HG03565 (cell line): ENCODE data around the gene OXCT1.
A peak's percentile ranks its signal among the peaks of the same experiment; 100 is the strongest.

Source experiments
- ATAC-seq: cut with Tn5 transposase; IDR thresholded peaks from one replicate; pipeline ENCODE4 v1.9.1; 2021; ENCODE audit warnings: mild to moderate bottlenecking, moderate library complexity; ENCODE audit not compliant: unreplicated experiment

OXCT1 gene

GRCh38 chr5:41869724-41870626, at the start of gene OXCT1:
TSS of gene OXCT1 (minus strand) at chr5:41870425. CDS start at chr5:41870358, 67 bp downstream.
- peak; percentile 95 for ATAC-seq

DNA sequence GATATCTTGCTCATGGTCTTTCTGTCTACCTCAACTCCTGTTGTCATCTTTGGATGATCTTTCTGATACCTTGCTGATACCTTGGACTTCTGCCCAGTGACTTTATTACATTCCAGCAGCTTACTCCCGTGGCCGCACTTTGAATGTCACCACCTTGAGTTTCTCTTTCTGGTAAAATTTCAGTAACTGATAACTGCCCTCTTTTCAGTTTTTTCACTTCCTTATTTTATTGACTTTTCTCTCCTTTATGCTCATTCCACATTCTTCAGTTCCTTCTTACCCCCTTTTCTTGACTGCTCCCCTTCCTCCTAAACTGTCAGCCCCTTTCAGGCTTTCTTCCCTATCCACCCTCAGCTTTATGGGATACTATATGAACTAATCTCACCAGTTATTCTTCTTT, 47.9 kb upstream of the OXCT1 start:
- peak; percentile 34 for ATAC-seq

GRCh38 chr5:41908374-41909079, 38.3 kb upstream of the OXCT1 start:
- ATAC-seq = no peak

GRCh38 chr5:41906151-41906550, 35.9 kb upstream of the OXCT1 start:
- ATAC-seq = no peak

DNA sequence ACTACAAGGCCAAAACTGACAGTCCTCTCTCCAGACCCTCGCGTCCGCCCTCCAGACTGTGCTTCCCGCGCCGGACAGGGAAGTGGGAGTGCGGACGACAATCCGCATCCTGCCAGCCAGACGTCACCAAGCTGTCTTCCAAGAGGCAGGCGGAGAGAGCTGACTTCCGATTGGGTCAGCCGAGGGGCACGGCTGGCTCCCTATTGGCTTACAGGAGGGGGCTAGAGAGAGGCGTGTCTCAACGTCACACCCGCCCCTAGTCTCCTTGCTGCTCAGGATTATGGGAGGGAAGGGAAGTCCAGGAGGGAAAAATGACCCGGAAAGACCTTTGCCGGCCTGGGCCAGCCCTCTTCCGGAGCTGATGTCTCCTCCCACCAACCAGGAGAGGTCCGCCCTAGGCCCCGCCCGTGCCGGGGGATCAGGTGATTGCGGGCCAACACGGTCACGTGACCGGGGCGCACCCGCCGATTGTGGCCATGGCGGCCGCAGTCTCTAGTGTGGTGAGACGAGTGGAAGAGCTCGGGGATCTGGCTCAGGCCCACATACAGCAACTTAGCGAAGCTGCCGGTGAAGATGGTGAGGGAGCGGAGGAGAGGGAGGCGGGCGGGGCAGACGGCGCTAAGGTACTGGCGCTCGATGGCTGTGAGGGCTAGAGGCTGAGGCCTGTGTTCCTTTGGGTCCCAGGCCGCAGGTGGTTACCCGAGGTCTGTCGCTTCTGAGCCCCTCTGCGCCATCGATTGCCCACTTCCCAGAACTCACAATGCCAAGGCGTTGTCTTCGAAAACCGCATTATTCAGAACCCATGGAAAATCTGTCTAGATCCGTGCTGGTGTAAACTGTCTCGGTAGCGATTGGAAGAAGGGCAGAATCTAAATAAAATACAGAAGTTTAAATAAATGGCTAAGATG, 33.9 kb upstream of the OXCT1 start, which contains the start of gene RIMOC1:
RIMOC1 (plus strand) TSS at position 453 of the 908 bp plus-strand sequence; CDS start at position 477, 24 bp downstream.
- ATAC-seq = peak; percentile 96

GRCh38 chr5:41903382-41903891, 33.2 kb upstream of the OXCT1 start:
- no peak for ATAC-seq

DNA sequence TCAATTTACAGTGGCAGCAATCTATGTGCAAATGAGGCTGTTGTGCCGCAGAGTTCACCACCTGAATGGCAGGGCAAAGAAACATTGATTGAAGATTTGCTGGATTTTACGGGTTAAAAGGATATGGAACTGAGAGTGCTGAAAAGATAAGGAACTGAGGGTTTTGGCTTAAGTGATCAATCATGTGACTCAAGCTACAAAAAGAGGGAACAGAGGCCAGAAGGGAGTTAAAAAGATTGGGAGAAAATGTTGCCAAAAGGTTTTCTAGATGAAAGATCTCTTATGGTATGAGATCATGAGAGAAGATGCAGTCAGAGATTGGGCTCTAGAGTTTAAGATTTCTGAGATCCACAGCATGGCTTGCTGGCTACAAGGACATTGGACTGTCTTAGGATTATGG, 26.0 kb upstream of the OXCT1 start:
- no peak for ATAC-seq

GRCh38 chr5:41893074-41893851, 23.0 kb upstream of the OXCT1 start:
- ATAC-seq = no peak

DNA sequence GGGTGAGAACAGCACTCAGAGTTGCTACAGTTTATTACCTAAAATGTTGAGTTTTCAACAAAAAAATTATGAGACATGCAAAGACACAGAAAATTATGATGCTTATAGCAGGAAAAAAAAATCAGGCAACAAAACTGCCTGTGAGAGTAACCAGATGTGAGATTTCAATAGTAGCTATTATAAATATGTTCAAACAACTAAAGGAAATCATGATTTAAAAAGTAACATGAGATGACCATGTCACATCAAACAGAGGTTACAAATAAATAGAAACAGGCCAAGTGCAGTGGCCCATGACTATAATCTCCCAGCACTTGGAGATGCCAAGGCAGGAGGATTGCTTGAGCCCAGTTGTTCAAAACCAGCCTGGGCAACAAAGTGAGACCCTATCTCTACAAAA, 21.8 kb upstream of the OXCT1 start:
- no peak for ATAC-seq

DNA sequence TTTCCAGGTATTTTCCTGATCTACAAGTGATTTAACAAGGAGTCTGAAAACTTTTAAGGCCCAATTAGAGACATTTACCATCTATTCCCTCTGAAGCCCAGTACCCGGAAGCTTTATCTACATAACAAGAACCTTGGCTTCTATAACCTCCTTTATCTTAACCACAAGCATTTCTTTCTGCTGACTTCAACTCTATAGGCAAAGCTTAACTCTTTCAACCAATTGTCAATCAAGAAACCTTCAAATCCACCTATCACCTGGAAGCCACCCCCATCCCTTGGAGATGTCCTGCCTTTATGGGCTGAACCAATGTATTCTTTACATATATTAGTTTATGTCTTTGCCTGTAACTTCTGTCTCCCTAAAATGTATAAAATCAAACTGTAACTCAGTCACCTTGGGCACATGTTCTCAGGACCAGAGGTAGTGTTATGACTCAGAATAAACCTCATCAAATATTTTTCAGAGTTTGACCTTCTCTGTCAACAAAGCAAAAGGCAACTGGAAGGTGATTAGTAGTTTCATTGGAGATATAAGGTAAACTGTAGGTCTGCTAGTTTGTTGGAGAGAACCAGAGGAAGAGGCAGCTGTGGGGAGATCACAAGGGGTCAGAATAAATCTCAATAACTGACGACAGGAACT, 21.0 kb upstream of the OXCT1 start:
- ATAC-seq = no peak

DNA sequence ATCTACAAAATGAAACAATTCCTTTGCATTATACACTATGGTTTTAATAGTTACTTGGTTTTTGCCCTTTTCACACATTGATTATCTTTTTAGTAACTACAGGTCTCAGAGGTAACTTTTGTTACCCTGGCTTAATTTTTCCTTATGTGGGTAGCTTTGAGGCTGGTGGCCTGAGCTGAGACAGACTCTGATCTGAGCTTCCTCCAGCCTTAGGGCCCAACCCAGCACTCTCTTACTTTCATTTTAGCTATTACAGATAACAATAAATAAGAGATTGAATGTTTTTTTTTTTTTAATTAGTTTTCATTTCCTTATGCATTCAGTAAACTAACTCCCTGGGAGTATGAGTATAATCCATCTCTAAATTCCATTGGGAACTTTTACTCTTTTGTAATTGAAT, 15.1 kb upstream of the OXCT1 start:
- ATAC-seq = no peak

DNA sequence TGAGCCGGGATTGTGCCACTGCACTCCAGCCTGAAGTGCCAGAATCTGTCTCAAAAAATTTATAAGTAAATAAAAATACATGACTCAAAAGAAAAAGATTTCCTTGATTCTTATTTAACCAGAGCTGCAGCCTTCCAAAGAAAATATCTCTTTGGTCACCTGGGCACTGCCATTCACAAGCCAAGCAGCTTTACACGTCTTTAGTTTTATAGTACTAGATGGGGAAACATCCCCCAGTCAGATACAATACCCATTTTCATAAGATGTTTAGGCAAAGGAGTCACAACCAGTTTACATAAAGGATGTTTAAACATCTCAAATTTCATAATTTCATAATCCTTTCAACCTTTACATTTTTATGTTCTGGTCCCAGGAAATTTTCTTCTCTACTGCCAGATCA, 13.7 kb upstream of the OXCT1 start:
- no peak for ATAC-seq

DNA sequence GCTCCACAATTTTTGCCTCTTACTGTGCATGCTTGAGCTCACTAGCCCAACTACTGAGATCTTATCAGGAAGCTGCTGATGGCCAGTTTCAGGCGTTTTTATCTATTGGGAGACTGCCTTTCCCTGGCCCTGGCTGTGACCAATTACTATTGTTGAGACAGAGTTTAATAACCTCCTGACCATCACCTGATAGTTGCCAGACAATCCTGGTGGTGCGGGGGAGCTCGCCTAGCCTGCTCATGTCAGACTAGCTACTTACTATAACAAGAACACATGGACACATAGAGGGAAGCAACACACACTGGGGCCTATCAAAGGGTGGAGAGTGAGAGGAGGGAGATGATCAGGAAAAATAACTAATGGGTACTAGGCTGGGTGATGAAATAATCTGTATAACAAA, 13.0 kb upstream of the OXCT1 start:
- no peak for ATAC-seq

DNA sequence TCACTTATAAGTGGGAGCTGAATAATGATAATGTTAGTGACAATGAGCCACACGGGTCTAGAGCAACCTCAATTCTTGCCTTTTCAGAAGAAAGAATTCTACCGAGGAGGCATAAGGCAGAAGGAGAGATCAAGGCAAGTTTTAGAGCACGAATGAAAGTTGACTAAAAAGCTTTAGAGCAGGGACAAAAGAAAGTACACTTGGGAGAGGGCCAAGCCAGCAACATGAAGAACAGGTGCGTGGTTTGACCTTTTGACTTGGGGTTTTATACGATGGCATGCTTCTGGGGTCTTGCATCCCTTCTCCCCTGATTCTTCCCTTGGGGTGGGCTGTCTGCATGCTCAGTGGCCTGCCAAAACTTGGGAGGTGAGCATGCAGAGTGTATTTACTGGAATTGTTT, 12.5 kb upstream of the OXCT1 start:
- ATAC-seq = no peak

DNA sequence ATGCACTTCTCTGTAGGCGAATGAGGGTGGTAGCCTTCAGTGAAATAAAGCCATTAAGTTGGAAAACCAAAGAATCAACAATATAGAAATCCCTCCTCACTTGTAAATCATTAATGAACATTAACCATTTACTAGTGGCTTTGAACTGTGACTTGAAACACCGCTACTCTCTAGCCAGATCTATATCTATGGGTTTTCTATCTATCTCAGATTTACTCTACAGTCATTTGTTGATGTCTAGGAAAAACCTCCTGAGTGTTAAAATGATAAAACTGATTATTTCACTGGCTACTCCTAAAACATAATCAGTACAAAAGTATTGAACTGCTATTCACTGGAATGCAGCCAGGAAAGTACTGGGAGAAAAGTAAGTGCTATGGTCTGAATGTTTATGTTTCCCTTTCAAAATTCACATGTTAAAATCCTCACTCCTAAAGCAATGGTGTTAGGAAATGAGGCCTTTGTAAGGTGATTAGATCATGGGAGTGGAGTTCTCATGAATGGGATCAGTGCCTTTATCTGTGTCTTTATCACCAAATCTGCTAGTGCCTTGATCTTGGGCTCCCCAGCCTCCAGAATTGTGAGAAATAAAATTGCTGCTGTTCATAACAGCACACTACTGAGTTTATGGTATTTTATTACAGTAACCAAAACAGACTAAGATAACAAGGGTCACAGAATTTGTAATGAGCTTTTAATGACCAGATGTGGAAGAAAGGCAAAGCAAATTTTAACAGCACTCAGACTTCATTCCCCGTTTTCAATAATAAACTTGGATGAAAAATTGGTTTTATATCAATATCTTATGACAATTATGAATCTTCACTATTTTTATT, 8.6 kb upstream of the OXCT1 start:
- no peak for ATAC-seq

DNA sequence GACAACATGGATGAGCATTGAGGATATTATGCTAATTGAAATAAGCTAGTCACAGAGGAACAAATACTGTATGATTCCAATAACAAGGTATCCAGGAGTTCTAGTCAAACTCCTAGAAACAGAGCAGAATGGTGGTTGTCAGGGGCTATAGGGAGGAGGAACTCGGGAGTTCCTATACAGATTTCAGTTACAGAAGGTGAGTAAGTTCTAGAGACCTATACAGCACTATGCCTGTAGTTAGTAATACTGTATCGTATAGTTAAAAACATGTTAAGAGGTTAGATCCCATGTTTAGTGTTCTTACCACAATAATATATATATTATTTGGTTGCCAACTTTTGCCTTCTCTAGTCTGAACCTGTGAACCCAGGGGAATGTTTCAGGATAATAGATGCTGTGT, 7.9 kb upstream of the OXCT1 start:
- no peak for ATAC-seq

- no peak for ATAC-seq
Measured at GRCh38 chr5:41877408-41877807, 7.2 kb upstream of the OXCT1 start.

DNA sequence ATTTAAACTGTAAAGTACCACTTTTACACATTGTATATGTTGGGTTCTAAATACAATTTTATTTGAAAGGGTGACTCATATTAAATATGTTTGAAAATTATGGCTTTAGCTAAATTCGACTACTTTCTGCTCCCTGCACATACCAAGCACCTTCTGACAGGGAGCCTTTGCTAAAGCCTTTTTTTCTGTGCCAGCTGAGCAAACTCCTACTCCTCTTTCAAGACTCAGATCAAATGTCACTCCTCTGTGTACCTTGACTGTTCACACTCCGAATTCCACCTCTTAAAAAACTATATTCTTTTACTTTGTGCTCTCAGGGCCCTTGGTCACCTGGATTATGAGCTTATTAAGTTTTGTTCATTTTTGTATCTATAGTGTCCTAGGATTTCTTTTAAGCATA, 6.5 kb upstream of the OXCT1 start:
- no peak for ATAC-seq

GRCh38 chr5:41875121-41875520, 4.9 kb upstream of the OXCT1 start:
- no peak for ATAC-seq
